HepG2 (cell line): ENCODE data around the gene EPX. TPM values are rescaled to one million over a fixed set of nuclear protein-coding genes. Genes with fewer than 3 reads are reported as not detected.

Source experiments
- ATAC-seq: fragments of 200-7000 bp; cut with Tn5 transposase; 3 replicates; pipeline ENCODE4 v1.9.1; 2020; ENCODE audit warnings: mild to moderate bottlenecking, moderate library complexity
- BruUV-seq: library from RNA; stranded (reverse); fragments of 400-500 nt; replicated peaks from 2 replicates; lab custom pipeline; 2021; lab: Mats Ljungman, UMichigan
- CTCF ChIA-PET: fragments of 300-600 bp; formaldehyde crosslinking; extraction: SDS; loops from one replicate; lab custom pipeline; 2021; ENCODE audit warnings: low total read pairs, inconsistent platforms, low intra/inter-chr PET ratio; lab: Yijun Ruan, JAX
- POLR2A ChIA-PET: fragments of 350-600 bp; sonication (Branson Sonifier 250); formaldehyde crosslinking; loops from one replicate; lab custom pipeline; 2020; ENCODE audit warnings: antibody characterized with exemption, inconsistent platforms; lab: Yijun Ruan, JAX
- DNase-seq: peaks from one replicate; pipeline ENCODE4 v3.0.0-alpha.2; 2015; ENCODE audit warnings: low spot score
- FAIRE-seq: peaks from 3 replicates; lab custom pipeline; 2011; peaks lifted over from hg19 to GRCh38; lab: Jason Lieb, UNC
- H2AFZ ChIP-seq: one replicate; pipeline ENCODE4 v1.6.1; 2011; ENCODE audit warnings: low read length, inconsistent platforms
- H3K27ac ChIP-seq: fragments of 300-600 bp; 3 replicates; pipeline ENCODE4 v1.8.0; 2011; ENCODE audit warnings: mixed run types, mild to moderate bottlenecking, mixed read lengths, low read length, inconsistent platforms; ENCODE audit not compliant: insufficient read depth; ENCODE audit errors: extremely low read length
- H3K27me3 ChIP-seq, 2 experiments: fragments of 200-600 bp in 1 of 2; 2 replicates in 1 of 2; 3 replicates in 1 of 2; pipeline versions ENCODE4 v1.6.0 to v1.8.0; 2011; ENCODE audit warnings: low read length in 2 of 2, mild to moderate bottlenecking in 2 of 2, moderate library complexity in 2 of 2, inconsistent platforms in 1 of 2; ENCODE audit not compliant: insufficient read depth in 2 of 2, control insufficient read depth in 1 of 2
- H3K36me3 ChIP-seq, 2 experiments: fragments of 200-600 bp in 1 of 2; replicated peaks in 1 of 2; 2 replicates in 1 of 2; 3 replicates in 1 of 2; pipeline versions ENCODE4 v1.5.1 to v1.8.0; 2011; ENCODE audit warnings: low read length in 2 of 2, inconsistent platforms in 1 of 2; ENCODE audit not compliant: insufficient read depth in 2 of 2, control insufficient read depth in 1 of 2
- H3K4me1 ChIP-seq: 2 replicates; pipeline ENCODE4 v1.5.1; 2012; ENCODE audit warnings: low read length, inconsistent platforms; ENCODE audit not compliant: insufficient read depth
- H3K4me2 ChIP-seq: 2 replicates; pipeline ENCODE4 v1.6.0; 2011; ENCODE audit warnings: low read depth, low read length, inconsistent platforms
- H3K4me3 ChIP-seq, 3 experiments: fragments of 200-600 bp in 1 of 3; sonication (generic), shearing (Covaris generic) in 1 of 3; replicated peaks in 1 of 3; 2 replicates each; pipeline ENCODE4 v1.5.1; 2011 to 2016; ENCODE audit warnings: low read length in 3 of 3, inconsistent platforms in 2 of 3, low read depth in 2 of 3, mild to moderate bottlenecking in 2 of 3, control low read depth in 1 of 3, mixed read lengths in 1 of 3; ENCODE audit not compliant: insufficient read depth in 1 of 3
- H3K79me2 ChIP-seq: one replicate; pipeline ENCODE4 v1.6.1; 2011; ENCODE audit warnings: low read length, inconsistent platforms; ENCODE audit not compliant: insufficient read depth
- H3K9ac ChIP-seq: 2 replicates; pipeline ENCODE4 v1.6.0; 2011; ENCODE audit warnings: mild to moderate bottlenecking, low read depth, low read length, inconsistent platforms; ENCODE audit not compliant: insufficient read depth
- H3K9me3 ChIP-seq: 2 replicates; pipeline ENCODE4 v1.5.1; 2012; ENCODE audit warnings: mild to moderate bottlenecking, low read length
- H4K20me1 ChIP-seq: 2 replicates; pipeline ENCODE4 v1.6.0; 2011; ENCODE audit warnings: inconsistent platforms, mild to moderate bottlenecking, low read length, moderate library complexity; ENCODE audit not compliant: insufficient read depth
- ATF7-NPFF ChIP-seq: sonication (generic); formaldehyde crosslinking; IDR thresholded peaks from 2 replicates; pipeline ENCODE4 v1.8.1; 2023; ENCODE audit warnings: mild to moderate bottlenecking, low read depth, missing genetic modification reagents, moderate library complexity
- FOSL2 ChIP-seq: sonication (generic); formaldehyde crosslinking; IDR thresholded peaks from 2 replicates; pipeline ENCODE4 v1.4.0; 2020; ENCODE audit warnings: missing genetic modification reagents
- JUN ChIP-seq: sonication (generic); formaldehyde crosslinking; IDR thresholded peaks from 2 replicates; pipeline ENCODE4 v1.4.0; 2020; ENCODE audit warnings: mild to moderate bottlenecking, missing genetic modification reagents
- KLF16 ChIP-seq, 2 experiments: sonication (generic) in 1 of 2; formaldehyde crosslinking in 1 of 2; IDR thresholded peaks; 2 replicates each; pipeline versions ENCODE4 v1.6.1 to v1.8.0; 2016 to 2023; ENCODE audit warnings: missing genetic modification reagents in 2 of 2, missing compliant biosample characterization in 1 of 2
- KLF6 ChIP-seq: IDR thresholded peaks from 2 replicates; pipeline ENCODE4 v1.8.0; 2016; ENCODE audit warnings: missing biosample characterization, missing genetic modification reagents
- MED8 ChIP-seq: sonication (generic); formaldehyde crosslinking; IDR thresholded peaks from 2 replicates; pipeline ENCODE4 v1.8.1; 2023; ENCODE audit warnings: mild to moderate bottlenecking, missing genetic modification reagents; ENCODE audit not compliant: insufficient replicate concordance
- MIER3 ChIP-seq: IDR thresholded peaks from 2 replicates; pipeline ENCODE4 v1.6.1; 2016; ENCODE audit warnings: missing compliant biosample characterization, borderline replicate concordance
- PLRG1 ChIP-seq: fragments of 450-650 bp; conservative IDR thresholded peaks from 2 replicates; pipeline ENCODE4 v1.6.1; 2016
- RFXAP ChIP-seq: sonication (generic); formaldehyde crosslinking; IDR thresholded peaks from 2 replicates; pipeline ENCODE4 v1.4.0; 2020; ENCODE audit warnings: missing genetic modification reagents, borderline replicate concordance
- SAP130 ChIP-seq: IDR thresholded peaks from 2 replicates; pipeline ENCODE4 v1.6.1; 2016; ENCODE audit warnings: low read depth
- YY1 ChIP-seq: IDR thresholded peaks from 2 replicates; pipeline ENCODE4 v1.6.1; 2011; ENCODE audit warnings: low read length, low read depth, moderate library complexity, mild to moderate bottlenecking; ENCODE audit not compliant: insufficient read depth, insufficient replicate concordance
- ZNF451 ChIP-seq: sonication (generic); formaldehyde crosslinking; IDR thresholded peaks from 2 replicates; pipeline ENCODE4 v1.5.0; 2020; ENCODE audit warnings: mild to moderate bottlenecking, missing genetic modification reagents
- ZNF547 ChIP-seq: sonication (generic); formaldehyde crosslinking; IDR thresholded peaks from 2 replicates; pipeline ENCODE4 v1.5.1; 2020; ENCODE audit warnings: mild to moderate bottlenecking, missing genetic modification reagents
- ZNF550 ChIP-seq: sonication (generic); formaldehyde crosslinking; IDR thresholded peaks from 2 replicates; pipeline ENCODE4 v1.4.0; 2020; ENCODE audit warnings: mild to moderate bottlenecking, missing genetic modification reagents, borderline replicate concordance
- ZNF749 ChIP-seq: sonication (generic); formaldehyde crosslinking; IDR thresholded peaks from 2 replicates; pipeline ENCODE4 v1.8.0; 2022; ENCODE audit warnings: mild to moderate bottlenecking, missing genetic modification reagents, moderate library complexity, borderline replicate concordance
- ZNF788 ChIP-seq: sonication (generic); formaldehyde crosslinking; IDR thresholded peaks from 2 replicates; pipeline ENCODE4 v1.5.0; 2020; ENCODE audit warnings: mild to moderate bottlenecking, missing genetic modification reagents, borderline replicate concordance
- ZSCAN22 ChIP-seq: sonication (generic); formaldehyde crosslinking; IDR thresholded peaks from 2 replicates; pipeline ENCODE4 v1.4.0; 2020; ENCODE audit warnings: mild to moderate bottlenecking, missing genetic modification reagents
- ZSCAN9 ChIP-seq: IDR thresholded peaks from 2 replicates; pipeline ENCODE4 v1.6.1; 2016; ENCODE audit warnings: borderline replicate concordance
- WGBS: methylation state at CpG from one replicate; pipeline ENCODE4 v1.1.6; 2017; ENCODE audit warnings: low lambda C conversion rate; 5-methylcytosine and 5-hydroxymethylcytosine counted together
- in situ Hi-C: cut with HindIII; loops from 2 replicates; pipeline ENCODE4 v1.10.0; 2017; ENCODE audit warnings: low pct_unique_long_range_greater_than_20kb; ENCODE audit not compliant: extremely low pct_ligation_motif_present
- intact Hi-C: fragments of 100-400 bp; cut with micrococcal nuclease; formaldehyde crosslinking; loops from one replicate; pipeline ENCODE4 v1.10.0; 2022; ENCODE audit not compliant: unreplicated experiment
- polyA plus RNA-seq, 8 experiments: library from polyadenylated mRNA; depleted of rRNA in 3 of 8; stranded (reverse) in 7 of 8; unstranded in 1 of 8; fragments of >200 nt; fragmentation: Illumina TruSeq in 4 of 8; extraction: Trizol in 4 of 8; gene quantifications; 2 replicates each; pipeline versions ENCODE4 v1.2.1 to v1.2.3, GENCODE V29; 2011 to 2016; ENCODE audit warnings: low read depth in 4 of 8, missing spikeins in 1 of 8, mixed read lengths in 1 of 8; ENCODE audit not compliant: insufficient read depth in 1 of 8
- total RNA-seq, 5 experiments: library from RNA; depleted of rRNA; stranded (reverse); fragments of >200 nt; fragmentation: Illumina TruSeq; extraction: Trizol; gene quantifications; 2 replicates each; pipeline ENCODE4 v1.2.3, GENCODE V29; 2016; ENCODE audit warnings: low read depth in 1 of 5
- TF ChIP-seq, protein P1 (sequence below): fragments of 450-650 bp; IDR thresholded peaks from 2 replicates; pipeline ENCODE4 v1.6.1; 2016
- TF ChIP-seq, protein P2 (sequence below): fragments of 450-650 bp; IDR thresholded peaks from 2 replicates; pipeline ENCODE4 v1.6.1; 2017

The EPX gene
- total and polyA plus RNA-seq, 2 of the 13 experiments (the other 11 are each of a cell fraction or from before 2014, with no cell fraction given) = not detected

DNA sequence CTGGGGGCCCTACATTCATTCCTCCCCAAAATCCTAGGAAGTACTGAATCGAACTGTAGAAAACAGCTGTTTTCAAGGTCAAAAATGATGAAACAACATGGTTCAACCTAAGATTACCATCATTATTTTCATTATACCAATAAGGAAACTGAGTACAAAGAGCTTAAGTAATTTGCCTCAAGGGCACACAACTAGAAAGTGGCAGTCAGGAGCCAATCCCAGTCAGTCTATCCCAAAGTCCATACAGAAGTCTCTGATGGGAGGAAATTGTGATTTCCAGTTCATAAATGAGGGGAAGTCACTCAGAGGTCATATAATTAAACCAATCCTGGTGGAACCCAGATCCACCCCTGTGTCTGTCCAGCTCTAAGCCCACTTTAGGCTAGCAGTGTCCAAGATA is 54.3 kb downstream of the EPX start:
- Histone ChIP-seq H3K79me2 (no peaks in the 10 kb centered on the region), H3K4me1 (peaks cover 63% of the 10 kb centered on the region), H2AFZ (no peak overlapping the region), H3K27ac (no peak overlapping the region), H4K20me1 (no peaks in the 10 kb centered on the region), H3K4me3 (no peak overlapping the region), H3K36me3 (no peaks in the 10 kb centered on the region), H3K9me3 (no peaks in the 10 kb centered on the region), H3K4me2 (no peak overlapping the region), H3K27me3 (peaks cover 19 to 90% of the 10 kb centered on the region in 2 experiments), H3K9ac (no peak overlapping the region)
- ATAC-seq (no peak), FAIRE-seq (no peak), DNase-seq (no peak)
- TF ChIP-seq YY1 = no peak
- TF ChIP-seq, protein P1, sequence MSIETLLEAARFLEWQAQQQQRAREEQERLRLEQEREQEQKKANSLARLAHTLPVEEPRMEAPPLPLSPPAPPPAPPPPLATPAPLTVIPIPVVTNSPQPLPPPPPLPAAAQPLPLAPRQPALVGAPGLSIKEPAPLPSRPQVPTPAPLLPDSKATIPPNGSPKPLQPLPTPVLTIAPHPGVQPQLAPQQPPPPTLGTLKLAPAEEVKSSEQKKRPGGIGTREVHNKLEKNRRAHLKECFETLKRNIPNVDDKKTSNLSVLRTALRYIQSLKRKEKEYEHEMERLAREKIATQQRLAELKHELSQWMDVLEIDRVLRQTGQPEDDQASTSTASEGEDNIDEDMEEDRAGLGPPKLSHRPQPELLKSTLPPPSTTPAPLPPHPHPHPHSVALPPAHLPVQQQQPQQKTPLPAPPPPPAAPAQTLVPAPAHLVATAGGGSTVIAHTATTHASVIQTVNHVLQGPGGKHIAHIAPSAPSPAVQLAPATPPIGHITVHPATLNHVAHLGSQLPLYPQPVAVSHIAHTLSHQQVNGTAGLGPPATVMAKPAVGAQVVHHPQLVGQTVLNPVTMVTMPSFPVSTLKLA = no peak
- TF ChIP-seq ZNF550 (CRISPR knock-in tag) = no peak
- no peak for TF ChIP-seq ZNF547 (CRISPR knock-in tag)
- no peak for TF ChIP-seq KLF6
- no peak for TF ChIP-seq MIER3 (CRISPR knock-in tag)
- TF ChIP-seq MED8 (CRISPR knock-in tag) = no peak
- TF ChIP-seq ZNF451 (CRISPR knock-in tag) = no peak
- TF ChIP-seq FOSL2 (CRISPR knock-in tag) = no peak
- TF ChIP-seq ZSCAN9 (CRISPR knock-in tag) = no peak
- TF ChIP-seq SAP130 (CRISPR knock-in tag) = no peak
- TF ChIP-seq PLRG1 = no peak
- TF ChIP-seq ATF7-NPFF (CRISPR knock-in tag) = no peak
- TF ChIP-seq ZSCAN22 (CRISPR knock-in tag) = no peak
- TF ChIP-seq KLF16 (CRISPR knock-in tag; IDR thresholded peaks at IDR 0.05) = no peak
- no peak for TF ChIP-seq JUN
- TF ChIP-seq RFXAP (CRISPR knock-in tag) = no peak
- no peak for TF ChIP-seq ZNF749 (CRISPR knock-in tag)
- TF ChIP-seq, protein P2, sequence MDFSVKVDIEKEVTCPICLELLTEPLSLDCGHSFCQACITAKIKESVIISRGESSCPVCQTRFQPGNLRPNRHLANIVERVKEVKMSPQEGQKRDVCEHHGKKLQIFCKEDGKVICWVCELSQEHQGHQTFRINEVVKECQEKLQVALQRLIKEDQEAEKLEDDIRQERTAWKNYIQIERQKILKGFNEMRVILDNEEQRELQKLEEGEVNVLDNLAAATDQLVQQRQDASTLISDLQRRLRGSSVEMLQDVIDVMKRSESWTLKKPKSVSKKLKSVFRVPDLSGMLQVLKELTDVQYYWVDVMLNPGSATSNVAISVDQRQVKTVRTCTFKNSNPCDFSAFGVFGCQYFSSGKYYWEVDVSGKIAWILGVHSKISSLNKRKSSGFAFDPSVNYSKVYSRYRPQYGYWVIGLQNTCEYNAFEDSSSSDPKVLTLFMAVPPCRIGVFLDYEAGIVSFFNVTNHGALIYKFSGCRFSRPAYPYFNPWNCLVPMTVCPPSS = no peak
- no peak for TF ChIP-seq ZNF788
- intact Hi-C loops (no loop called here), in situ Hi-C loops (no loop called here)
- BruUV-seq = no TSS peak
- WGBS = 30% methylated on average over 1 of the region's 1 CpG
- ChIA-PET CTCF (no interaction called here), POLR2A (no interaction called here)
